Measurements from ENCODE around the gene CEBPE.

DNA sequence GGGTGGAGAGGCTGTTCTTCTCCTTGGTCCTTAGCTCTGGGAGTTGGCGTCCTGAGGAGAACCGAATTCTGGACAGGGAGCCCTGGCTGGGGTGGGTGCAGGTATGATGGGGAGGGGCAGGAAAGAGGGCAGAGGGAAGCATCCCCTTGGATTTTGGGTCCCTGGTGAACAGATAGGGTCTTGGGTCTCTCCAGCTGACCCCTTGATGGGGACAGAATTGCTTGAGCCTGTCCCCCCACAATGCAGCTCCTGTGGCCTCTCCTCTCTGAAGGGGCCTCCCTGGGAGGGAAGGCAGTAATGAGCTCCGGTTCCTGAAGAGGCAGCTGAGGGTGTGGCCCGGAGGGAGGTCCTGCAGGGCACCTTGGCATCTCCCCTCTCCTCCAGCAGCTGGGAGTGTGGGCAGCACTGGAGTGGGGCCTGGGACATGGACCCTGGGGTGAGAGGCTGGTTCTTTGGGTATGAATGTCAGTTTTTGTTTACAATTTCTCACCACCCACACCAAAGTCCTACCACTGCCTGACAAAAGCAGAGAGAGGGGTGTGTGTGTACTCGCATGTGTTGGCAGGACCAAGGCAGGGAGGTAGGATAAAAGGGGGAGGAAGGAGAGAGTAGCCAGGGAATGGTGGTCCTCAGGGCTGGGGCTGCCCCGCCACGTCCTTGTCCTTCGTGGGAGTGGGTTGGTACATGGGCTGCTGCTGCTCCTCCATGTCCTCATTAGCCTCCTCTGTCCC is 7.7 kb upstream of the CEBPE start:
- TF ChIP-seq, protein P1, sequence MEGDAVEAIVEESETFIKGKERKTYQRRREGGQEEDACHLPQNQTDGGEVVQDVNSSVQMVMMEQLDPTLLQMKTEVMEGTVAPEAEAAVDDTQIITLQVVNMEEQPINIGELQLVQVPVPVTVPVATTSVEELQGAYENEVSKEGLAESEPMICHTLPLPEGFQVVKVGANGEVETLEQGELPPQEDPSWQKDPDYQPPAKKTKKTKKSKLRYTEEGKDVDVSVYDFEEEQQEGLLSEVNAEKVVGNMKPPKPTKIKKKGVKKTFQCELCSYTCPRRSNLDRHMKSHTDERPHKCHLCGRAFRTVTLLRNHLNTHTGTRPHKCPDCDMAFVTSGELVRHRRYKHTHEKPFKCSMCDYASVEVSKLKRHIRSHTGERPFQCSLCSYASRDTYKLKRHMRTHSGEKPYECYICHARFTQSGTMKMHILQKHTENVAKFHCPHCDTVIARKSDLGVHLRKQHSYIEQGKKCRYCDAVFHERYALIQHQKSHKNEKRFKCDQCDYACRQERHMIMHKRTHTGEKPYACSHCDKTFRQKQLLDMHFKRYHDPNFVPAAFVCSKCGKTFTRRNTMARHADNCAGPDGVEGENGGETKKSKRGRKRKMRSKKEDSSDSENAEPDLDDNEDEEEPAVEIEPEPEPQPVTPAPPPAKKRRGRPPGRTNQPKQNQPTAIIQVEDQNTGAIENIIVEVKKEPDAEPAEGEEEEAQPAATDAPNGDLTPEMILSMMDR (IDR thresholded peaks at IDR 0.05; ENCODE audit: low read length), result no peak
- TF ChIP-seq EZH2 (IDR thresholded peaks at IDR 0.05; ENCODE audit: borderline replicate concordance, low read length), result no peak

Measured in OCI-LY1 (cell line).